ENCODE measurements around the gene SLC12A2.

The SLC12A2 gene

DNA sequence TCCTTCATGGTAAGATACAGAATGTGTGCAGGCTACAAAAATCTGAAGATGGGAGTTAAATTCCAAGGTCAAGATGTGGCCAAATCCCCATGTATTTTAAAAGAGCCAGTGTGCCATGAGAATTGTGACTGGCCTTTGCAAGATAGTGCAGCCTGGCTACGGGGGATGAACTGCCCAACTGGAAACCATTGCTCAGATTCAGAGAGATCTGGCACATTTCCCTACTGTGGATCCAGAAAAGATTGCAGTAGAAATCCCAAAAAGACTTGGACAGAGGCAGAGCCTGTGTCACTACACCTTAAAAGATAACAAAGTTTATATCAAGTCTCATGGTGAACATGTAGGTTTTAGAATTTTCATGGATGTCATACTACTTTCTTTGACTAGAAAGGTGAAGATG is 26.2 kb downstream of the SLC12A2 start:
- TF ChIP-seq TAF1 (IDR thresholded peaks at IDR 0.05; ENCODE audit: borderline replicate concordance, insufficient read depth, low read length) = no peak
- TF ChIP-seq FOXP2 (optimal IDR thresholded peaks at IDR 0.05; ENCODE audit: borderline replicate concordance, extremely low read depth, extremely low read length, insufficient read depth) = no peak
- no peak for TF ChIP-seq POLR2AphosphoS5 (IDR thresholded peaks at IDR 0.05; ENCODE audit: low read depth, low read length)
- no peak for TF ChIP-seq SIN3A (IDR thresholded peaks at IDR 0.05; ENCODE audit: borderline replicate concordance, insufficient read depth, low read length)
- TF ChIP-seq, protein P1, sequence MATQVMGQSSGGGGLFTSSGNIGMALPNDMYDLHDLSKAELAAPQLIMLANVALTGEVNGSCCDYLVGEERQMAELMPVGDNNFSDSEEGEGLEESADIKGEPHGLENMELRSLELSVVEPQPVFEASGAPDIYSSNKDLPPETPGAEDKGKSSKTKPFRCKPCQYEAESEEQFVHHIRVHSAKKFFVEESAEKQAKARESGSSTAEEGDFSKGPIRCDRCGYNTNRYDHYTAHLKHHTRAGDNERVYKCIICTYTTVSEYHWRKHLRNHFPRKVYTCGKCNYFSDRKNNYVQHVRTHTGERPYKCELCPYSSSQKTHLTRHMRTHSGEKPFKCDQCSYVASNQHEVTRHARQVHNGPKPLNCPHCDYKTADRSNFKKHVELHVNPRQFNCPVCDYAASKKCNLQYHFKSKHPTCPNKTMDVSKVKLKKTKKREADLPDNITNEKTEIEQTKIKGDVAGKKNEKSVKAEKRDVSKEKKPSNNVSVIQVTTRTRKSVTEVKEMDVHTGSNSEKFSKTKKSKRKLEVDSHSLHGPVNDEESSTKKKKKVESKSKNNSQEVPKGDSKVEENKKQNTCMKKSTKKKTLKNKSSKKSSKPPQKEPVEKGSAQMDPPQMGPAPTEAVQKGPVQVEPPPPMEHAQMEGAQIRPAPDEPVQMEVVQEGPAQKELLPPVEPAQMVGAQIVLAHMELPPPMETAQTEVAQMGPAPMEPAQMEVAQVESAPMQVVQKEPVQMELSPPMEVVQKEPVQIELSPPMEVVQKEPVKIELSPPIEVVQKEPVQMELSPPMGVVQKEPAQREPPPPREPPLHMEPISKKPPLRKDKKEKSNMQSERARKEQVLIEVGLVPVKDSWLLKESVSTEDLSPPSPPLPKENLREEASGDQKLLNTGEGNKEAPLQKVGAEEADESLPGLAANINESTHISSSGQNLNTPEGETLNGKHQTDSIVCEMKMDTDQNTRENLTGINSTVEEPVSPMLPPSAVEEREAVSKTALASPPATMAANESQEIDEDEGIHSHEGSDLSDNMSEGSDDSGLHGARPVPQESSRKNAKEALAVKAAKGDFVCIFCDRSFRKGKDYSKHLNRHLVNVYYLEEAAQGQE (IDR thresholded peaks at IDR 0.05; ENCODE audit: insufficient read depth in 1 of 2, low read depth in 2 of 2, low read length in 2 of 2) = no peak

DNA sequence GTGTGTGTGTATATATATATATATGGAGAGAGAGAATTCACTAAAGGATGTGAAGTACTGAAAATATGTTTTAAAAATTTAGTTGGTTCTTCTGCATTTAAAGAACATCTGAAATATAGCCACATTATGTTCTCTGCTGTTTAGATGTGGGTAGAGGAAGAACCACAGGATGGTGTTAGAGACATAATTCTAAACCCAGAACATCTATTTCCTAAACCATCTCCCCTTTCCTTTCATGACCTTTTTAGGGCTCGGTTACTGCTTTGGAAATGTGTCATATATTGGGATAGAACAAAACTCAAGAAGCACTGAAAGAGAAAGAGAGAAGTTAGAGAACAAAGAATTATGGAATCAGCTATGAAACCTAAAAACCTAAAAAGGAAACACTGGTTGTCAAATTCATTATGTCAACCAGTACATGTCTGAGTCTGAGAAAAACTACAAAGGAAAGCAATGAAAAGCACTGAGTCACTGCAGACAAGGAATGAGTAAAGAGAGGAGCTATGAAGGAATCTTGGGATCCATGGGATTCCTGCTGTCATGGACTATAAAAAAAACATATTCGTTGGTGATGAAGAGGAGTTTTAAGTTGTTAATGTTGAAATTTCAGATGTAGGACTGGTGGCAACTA is 28.4 kb downstream of the SLC12A2 start:
- TF ChIP-seq, protein P1 (IDR thresholded peaks at IDR 0.05; ENCODE audit: insufficient read depth in 1 of 2, low read depth in 2 of 2, low read length in 2 of 2) = no peak
- TF ChIP-seq POLR2AphosphoS5 (IDR thresholded peaks at IDR 0.05; ENCODE audit: low read depth, low read length) (no peak), TAF1 (IDR thresholded peaks at IDR 0.05; ENCODE audit: borderline replicate concordance, insufficient read depth, low read length) (no peak)

DNA sequence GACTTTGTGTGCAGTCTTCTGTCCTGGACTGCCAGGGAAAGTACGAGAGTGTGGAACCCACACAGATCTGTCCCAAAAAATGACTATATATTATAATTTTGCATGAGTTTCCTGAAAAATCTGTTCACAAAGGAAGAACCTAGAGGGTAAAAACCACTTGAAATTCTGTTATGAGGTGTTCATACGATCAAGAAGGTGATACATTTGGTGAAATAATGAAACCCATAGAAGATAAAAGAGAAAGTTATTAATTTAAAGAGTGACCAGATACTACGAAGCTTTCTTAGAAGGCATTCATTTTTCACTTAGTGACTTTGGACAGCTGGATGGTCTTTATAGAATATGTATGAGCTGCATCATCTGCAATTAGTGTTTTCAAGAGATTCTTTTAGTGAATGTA is 32.9 kb downstream of the SLC12A2 start:
- TF ChIP-seq, protein P1 (IDR thresholded peaks at IDR 0.05; ENCODE audit: insufficient read depth in 1 of 2, low read depth in 2 of 2, low read length in 2 of 2) = no peak
- TF ChIP-seq POLR2AphosphoS5 (IDR thresholded peaks at IDR 0.05; ENCODE audit: low read depth, low read length) (no peak), SIN3A (IDR thresholded peaks at IDR 0.05; ENCODE audit: borderline replicate concordance, insufficient read depth, low read length) (no peak), TAF1 (IDR thresholded peaks at IDR 0.05; ENCODE audit: borderline replicate concordance, insufficient read depth, low read length) (no peak), FOXP2 (optimal IDR thresholded peaks at IDR 0.05; ENCODE audit: borderline replicate concordance, extremely low read depth, extremely low read length, insufficient read depth) (no peak)

DNA sequence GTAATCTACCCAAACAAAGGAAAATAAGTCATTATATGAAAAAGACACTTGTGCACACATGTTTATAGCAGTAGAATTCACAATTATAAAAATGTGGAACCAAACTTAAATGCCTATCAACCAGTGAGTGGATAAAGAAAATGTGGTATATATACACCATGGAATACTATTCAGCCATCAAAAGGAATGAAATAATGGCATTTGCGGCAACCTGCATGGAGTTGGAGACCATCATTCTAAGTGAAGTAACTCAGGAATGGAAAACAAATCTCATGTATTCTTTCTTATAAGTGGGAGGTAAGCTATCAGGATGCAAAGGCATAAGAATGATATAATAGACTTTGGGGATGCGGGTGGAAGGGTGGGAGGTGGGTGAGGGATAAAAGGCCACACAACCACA is 34.6 kb downstream of the SLC12A2 start:
- TF ChIP-seq FOXP2 (optimal IDR thresholded peaks at IDR 0.05; ENCODE audit: borderline replicate concordance, extremely low read depth, extremely low read length, insufficient read depth) (no peak), POLR2AphosphoS5 (IDR thresholded peaks at IDR 0.05; ENCODE audit: low read depth, low read length) (no peak), SIN3A (IDR thresholded peaks at IDR 0.05; ENCODE audit: borderline replicate concordance, insufficient read depth, low read length) (no peak), TAF1 (IDR thresholded peaks at IDR 0.05; ENCODE audit: borderline replicate concordance, insufficient read depth, low read length) (no peak)
- TF ChIP-seq, protein P1 (IDR thresholded peaks at IDR 0.05; ENCODE audit: insufficient read depth in 1 of 2, low read depth in 2 of 2, low read length in 2 of 2) = no peak

DNA sequence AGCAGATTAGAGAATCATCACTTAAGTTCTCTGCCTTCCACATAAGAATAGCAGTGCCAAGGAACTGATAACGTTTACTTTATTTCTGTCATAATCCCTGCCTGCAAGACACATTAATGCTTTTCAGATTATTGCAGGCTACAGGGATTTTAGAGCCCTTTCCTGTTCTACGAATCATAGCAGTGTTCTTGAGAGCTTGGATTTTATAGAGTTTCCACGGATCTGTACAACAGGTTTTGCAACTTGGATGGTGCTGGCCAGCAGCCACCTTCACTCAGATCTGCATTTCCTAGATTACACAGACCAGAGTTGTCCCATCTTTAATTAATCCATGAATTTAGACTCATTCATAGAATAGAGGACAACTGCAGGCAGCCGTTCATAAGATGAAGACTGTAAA is 38.1 kb downstream of the SLC12A2 start:
- TF ChIP-seq POLR2AphosphoS5 (IDR thresholded peaks at IDR 0.05; ENCODE audit: low read depth, low read length) (no peak), FOXP2 (optimal IDR thresholded peaks at IDR 0.05; ENCODE audit: borderline replicate concordance, extremely low read depth, extremely low read length, insufficient read depth) (no peak), TAF1 (IDR thresholded peaks at IDR 0.05; ENCODE audit: borderline replicate concordance, insufficient read depth, low read length) (no peak), SIN3A (IDR thresholded peaks at IDR 0.05; ENCODE audit: borderline replicate concordance, insufficient read depth, low read length) (no peak)
- TF ChIP-seq, protein P1 (IDR thresholded peaks at IDR 0.05; ENCODE audit: insufficient read depth in 1 of 2, low read depth in 2 of 2, low read length in 2 of 2) = no peak

Data from PFSK-1 (cell line).